Suprapubic skin (tissue), 3 donors: ENCODE data around the gene CCND1.

Source experiments
- EP300 ChIP-seq: sonication (generic); formaldehyde crosslinking; IDR thresholded peaks from one replicate; pipeline ENCODE4 v1.6.1; 2017; ENCODE audit warnings: antibody characterized with exemption
- POLR2A ChIP-seq, 2 donors: fragments of 450-650 bp; IDR thresholded peaks; one replicate each; pipeline ENCODE4 v1.6.1; 2017; ENCODE audit warnings: antibody characterized with exemption in 2 of 2, mild to moderate bottlenecking in 2 of 2, moderate library complexity in 2 of 2
- TF ChIP-seq, protein P1 (sequence below), 2 donors: fragments of 200-600 bp in 1 of 2; fragments of 450-650 bp in 1 of 2; sonication (generic) in 1 of 2; IDR thresholded peaks; one replicate each; pipeline ENCODE4 v1.5.1; 2016 to 2019; ENCODE audit warnings: antibody characterized with exemption in 2 of 2, mild to moderate bottlenecking in 1 of 2, moderate library complexity in 1 of 2

DNA sequence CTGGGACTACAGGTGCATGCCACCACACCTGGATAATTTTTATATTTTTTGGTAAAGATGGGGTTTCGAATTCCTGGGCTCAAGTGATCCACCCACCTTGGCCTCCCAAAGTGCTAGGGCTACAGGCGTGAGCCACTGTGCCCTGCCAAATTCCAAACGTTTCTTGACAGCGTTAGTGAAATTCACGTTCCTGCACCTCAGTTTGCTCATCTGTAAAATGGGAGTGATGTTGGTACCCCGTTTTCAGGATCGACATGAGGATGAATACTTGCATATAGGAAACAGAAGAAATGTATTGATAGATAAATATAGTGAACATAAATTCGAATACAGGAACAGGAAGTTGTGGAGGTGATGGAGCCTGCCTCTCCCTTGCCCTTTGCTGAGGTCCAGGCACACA lies 44.4 kb downstream of the CCND1 start:
- TF ChIP-seq, protein P1, sequence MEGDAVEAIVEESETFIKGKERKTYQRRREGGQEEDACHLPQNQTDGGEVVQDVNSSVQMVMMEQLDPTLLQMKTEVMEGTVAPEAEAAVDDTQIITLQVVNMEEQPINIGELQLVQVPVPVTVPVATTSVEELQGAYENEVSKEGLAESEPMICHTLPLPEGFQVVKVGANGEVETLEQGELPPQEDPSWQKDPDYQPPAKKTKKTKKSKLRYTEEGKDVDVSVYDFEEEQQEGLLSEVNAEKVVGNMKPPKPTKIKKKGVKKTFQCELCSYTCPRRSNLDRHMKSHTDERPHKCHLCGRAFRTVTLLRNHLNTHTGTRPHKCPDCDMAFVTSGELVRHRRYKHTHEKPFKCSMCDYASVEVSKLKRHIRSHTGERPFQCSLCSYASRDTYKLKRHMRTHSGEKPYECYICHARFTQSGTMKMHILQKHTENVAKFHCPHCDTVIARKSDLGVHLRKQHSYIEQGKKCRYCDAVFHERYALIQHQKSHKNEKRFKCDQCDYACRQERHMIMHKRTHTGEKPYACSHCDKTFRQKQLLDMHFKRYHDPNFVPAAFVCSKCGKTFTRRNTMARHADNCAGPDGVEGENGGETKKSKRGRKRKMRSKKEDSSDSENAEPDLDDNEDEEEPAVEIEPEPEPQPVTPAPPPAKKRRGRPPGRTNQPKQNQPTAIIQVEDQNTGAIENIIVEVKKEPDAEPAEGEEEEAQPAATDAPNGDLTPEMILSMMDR (IDR thresholded peaks at IDR 0.05): no peak
- no peak for TF ChIP-seq EP300
- no peak for TF ChIP-seq POLR2A (IDR thresholded peaks at IDR 0.05)
